Activated B cell treated with CpG ODN at 0.5 μM for 24 hours (primary cell): ENCODE measurements around the gene UNC13B. TPM values are rescaled to one million over a fixed set of nuclear protein-coding genes. Genes with fewer than 3 reads are reported as not detected.
"Not testable (repeated sequence)": the region's sequence is repeated elsewhere in the genome, so short reads cannot be mapped to it uniquely, and the experiment has no call there.

Experiments
- ATAC-seq: fragments of 200-7000 bp; cut with Tn5 transposase; one replicate; pipeline ENCODE4 v1.10.0; 2021; ENCODE audit warnings: low read depth, mild to moderate bottlenecking, moderate library complexity
- CTCF ChIA-PET: fragments of 350-600 bp; sonication (Branson Sonifier 250); formaldehyde crosslinking; loops from one replicate; lab custom pipeline; 2021; ENCODE audit warnings: antibody characterized with exemption; lab: Charles Lee
- POLR2A ChIA-PET: fragments of 350-600 bp; sonication (Branson Sonifier 250); formaldehyde crosslinking; loops from one replicate; lab custom pipeline; 2021; ENCODE audit warnings: antibody characterized with exemption; lab: Charles Lee
- DNase-seq: peaks from one replicate; pipeline ENCODE4 v3.0.0; 2022
- H3K27ac Mint-ChIP-seq: one replicate; pipeline ENCODE4 v1.8.0; 2020; ENCODE audit warnings: mixed read lengths
- H3K27me3 Mint-ChIP-seq: one replicate; pipeline ENCODE4 v1.8.0; 2021; ENCODE audit warnings: mixed read lengths
- H3K36me3 Mint-ChIP-seq: one replicate; pipeline ENCODE4 v1.8.0; 2021; ENCODE audit warnings: low read depth, mixed read lengths
- H3K4me1 Mint-ChIP-seq: one replicate; pipeline ENCODE4 v1.8.0; 2021; ENCODE audit warnings: mixed read lengths
- H3K4me3 Mint-ChIP-seq: one replicate; pipeline ENCODE4 v1.8.0; 2020; ENCODE audit warnings: mild to moderate bottlenecking, mixed read lengths
- H3K9me3 Mint-ChIP-seq: one replicate; pipeline ENCODE4 v1.8.0; 2020; ENCODE audit warnings: mixed read lengths
- intact Hi-C: fragments of 100-400 bp; cut with micrococcal nuclease; formaldehyde crosslinking; loops from one replicate; pipeline ENCODE4 v1.15.1; 2024
- total RNA-seq: library from RNA; stranded (reverse); gene quantifications from 2 replicates; pipeline ENCODE4 v1.2.3, GENCODE V29; 2022
- TF ChIP-seq, protein P1 (sequence below): fragments of 200-600 bp; IDR thresholded peaks from one replicate; pipeline ENCODE4 v1.8.0; 2022; ENCODE audit warnings: antibody characterized with exemption, mild to moderate bottlenecking

UNC13B gene
- total RNA-seq, 1 donor from 2014 or later: 0.53 TPM

GRCh38 chr9:35236692-35237091, 74.9 kb downstream of the UNC13B start:
- POLR2A ChIA-PET: no interaction called here
- intact Hi-C loops: no loop called here
- Mint-ChIP-seq H3K9me3 (peaks cover 2% of the 10 kb centered on the region), H3K27ac (no peak overlapping the region), H3K27me3 (peaks cover 5% of the 10 kb centered on the region), H3K4me1 (no peaks in the 10 kb centered on the region), H3K4me3 (no peak overlapping the region), H3K36me3 (no peaks in the 10 kb centered on the region)
- ATAC-seq (no peak), DNase-seq (no peak)
- CTCF ChIA-PET: no interaction called here
- TF ChIP-seq, protein P1, sequence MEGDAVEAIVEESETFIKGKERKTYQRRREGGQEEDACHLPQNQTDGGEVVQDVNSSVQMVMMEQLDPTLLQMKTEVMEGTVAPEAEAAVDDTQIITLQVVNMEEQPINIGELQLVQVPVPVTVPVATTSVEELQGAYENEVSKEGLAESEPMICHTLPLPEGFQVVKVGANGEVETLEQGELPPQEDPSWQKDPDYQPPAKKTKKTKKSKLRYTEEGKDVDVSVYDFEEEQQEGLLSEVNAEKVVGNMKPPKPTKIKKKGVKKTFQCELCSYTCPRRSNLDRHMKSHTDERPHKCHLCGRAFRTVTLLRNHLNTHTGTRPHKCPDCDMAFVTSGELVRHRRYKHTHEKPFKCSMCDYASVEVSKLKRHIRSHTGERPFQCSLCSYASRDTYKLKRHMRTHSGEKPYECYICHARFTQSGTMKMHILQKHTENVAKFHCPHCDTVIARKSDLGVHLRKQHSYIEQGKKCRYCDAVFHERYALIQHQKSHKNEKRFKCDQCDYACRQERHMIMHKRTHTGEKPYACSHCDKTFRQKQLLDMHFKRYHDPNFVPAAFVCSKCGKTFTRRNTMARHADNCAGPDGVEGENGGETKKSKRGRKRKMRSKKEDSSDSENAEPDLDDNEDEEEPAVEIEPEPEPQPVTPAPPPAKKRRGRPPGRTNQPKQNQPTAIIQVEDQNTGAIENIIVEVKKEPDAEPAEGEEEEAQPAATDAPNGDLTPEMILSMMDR: no peak

DNA sequence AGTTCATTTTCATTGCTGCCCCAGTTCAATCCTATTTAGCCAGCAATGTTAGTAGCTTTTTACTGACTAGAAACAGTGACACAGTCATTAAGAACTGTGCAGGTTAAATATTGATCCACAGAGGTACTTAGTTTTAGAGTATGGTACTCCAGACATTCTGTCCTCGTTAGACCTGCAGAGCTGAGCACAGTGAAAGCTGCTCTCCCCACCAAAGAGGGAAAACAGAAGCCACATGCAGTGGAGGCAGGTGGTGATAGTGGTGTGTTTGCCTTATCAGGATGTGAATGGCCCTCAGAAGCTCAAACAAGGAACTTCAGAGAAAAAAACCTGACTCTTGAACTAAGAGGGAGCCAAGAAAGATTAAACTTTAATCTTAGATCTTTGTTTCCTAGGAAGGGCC, 75.5 kb downstream of the UNC13B start:
- ATAC-seq (no peak), DNase-seq (no peak)
- H3K27me3 Mint-ChIP-seq: peaks cover 3% of the 10 kb centered on the region
- peaks cover 2% of the 10 kb centered on the region for H3K9me3 Mint-ChIP-seq
- H3K36me3 Mint-ChIP-seq: no peaks in the 10 kb centered on the region
- ChIA-PET CTCF (no interaction called here), POLR2A (no interaction called here)
- H3K4me1 Mint-ChIP-seq: no peaks in the 10 kb centered on the region
- H3K4me3 Mint-ChIP-seq: no peak overlapping the region
- intact Hi-C loops: no loop called here
- no peak overlapping the region for H3K27ac Mint-ChIP-seq
- TF ChIP-seq, protein P1: no peak

DNA sequence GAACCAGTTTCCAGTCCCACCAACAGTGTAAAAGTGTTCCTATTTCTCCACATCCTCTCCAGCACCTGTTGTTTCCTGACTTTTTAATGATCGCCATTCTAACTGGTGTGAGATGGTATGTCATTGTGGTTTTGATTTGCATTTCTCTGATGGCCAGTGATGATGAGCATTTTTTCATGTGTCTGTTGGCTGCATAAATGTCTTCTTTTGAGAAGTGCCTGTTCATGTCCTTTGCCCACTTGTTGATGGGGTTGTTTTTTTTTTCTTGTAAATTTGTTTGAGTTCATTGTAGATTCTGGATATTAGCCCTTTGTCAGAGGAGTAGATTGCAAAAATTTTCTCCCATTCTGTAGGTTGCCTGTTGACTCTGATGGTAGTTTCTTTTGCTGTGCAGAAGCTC, 84.1 kb downstream of the UNC13B start:
- DNase-seq, H3K27ac Mint-ChIP-seq, POLR2A ChIA-PET, H3K36me3 Mint-ChIP-seq, H3K4me1 Mint-ChIP-seq, H3K9me3 Mint-ChIP-seq, intact Hi-C loops, ATAC-seq, CTCF ChIA-PET, H3K4me3 Mint-ChIP-seq: not testable (repeated sequence)
- H3K27me3 Mint-ChIP-seq: peaks cover 24% of the 10 kb centered on the region

- no peaks in the 10 kb centered on the region for H3K4me1 Mint-ChIP-seq
Observed at GRCh38 chr9:35253075-35253474, 91.3 kb downstream of the UNC13B start.

GRCh38 chr9:35254237-35254636, 92.4 kb downstream of the UNC13B start:
- Mint-ChIP-seq H3K9me3 (no peaks in the 10 kb centered on the region), H3K4me1 (no peaks in the 10 kb centered on the region), H3K27me3 (peaks cover 10% of the 10 kb centered on the region), H3K36me3 (no peaks in the 10 kb centered on the region), H3K4me3 (no peak overlapping the region), H3K27ac (no peak overlapping the region)
- DNase-seq (no peak), ATAC-seq (no peak)
- ChIA-PET CTCF (no interaction called here), POLR2A (no interaction called here)
- intact Hi-C loops: no loop called here
- TF ChIP-seq, protein P1: no peak

More at GRCh38 chr9:35253075-35253474, 91.3 kb downstream of the UNC13B start:
- Mint-ChIP-seq H3K27me3 (peaks cover 19% of the 10 kb centered on the region), H3K4me3 (no peak overlapping the region), H3K27ac (no peak overlapping the region), H3K9me3 (no peaks in the 10 kb centered on the region), H3K36me3 (no peaks in the 10 kb centered on the region)
- DNase-seq (no peak), ATAC-seq (no peak)
- intact Hi-C loops: no loop called here
- ChIA-PET CTCF (no interaction called here), POLR2A (no interaction called here)
- TF ChIP-seq, protein P1: no peak
